ENCODE data around the gene ZNF804A. TPM values are rescaled to one million over a fixed set of nuclear protein-coding genes. Genes with fewer than 3 reads are reported as not detected.
A peak's percentile ranks its signal among the peaks of the same experiment; 100 is the strongest.

Gene ZNF804A
- polyA plus RNA-seq, 3 donors: 0.83 to 3.7 (median 1.8) TPM

- H3K4me3 Mint-ChIP-seq: no peak overlapping the region
- Histone ChIP-seq H3K4me2 (replicated peaks; ENCODE audit: extremely low read depth, low read length, poor library complexity, severe bottlenecking) (no peak overlapping the region), H3K79me2 (ENCODE audit: insufficient read depth, low read length) (no peaks in the 10 kb centered on the region), H3K4me3 (replicated peaks in 1 of 3; ENCODE audit: low read depth in 2 of 3, low read length in 3 of 3) (no peak overlapping the region), H2AFZ (ENCODE audit: insufficient read depth, low read depth, low read length, poor library complexity, severe bottlenecking) (no peak overlapping the region), H3K4me1 (ENCODE audit: control insufficient read depth in 1 of 2, insufficient read depth in 2 of 2, low read length in 2 of 2) (no peaks in the 10 kb centered on the region), H3K9me3 (replicated peaks in 1 of 2; ENCODE audit: control insufficient read depth in 1 of 2, insufficient read depth in 1 of 2, low read length in 2 of 2) (no peaks in the 10 kb centered on the region), H3K9ac (ENCODE audit: insufficient read depth, low read length, poor library complexity, severe bottlenecking) (no peak overlapping the region), H3K36me3 (replicated peaks in 1 of 2; ENCODE audit: control insufficient read depth in 1 of 2, insufficient read depth in 2 of 2, low read length in 2 of 2) (no peaks in the 10 kb centered on the region), H4K20me1 (ENCODE audit: insufficient read depth, low read length) (no peaks in the 10 kb centered on the region), H3K27me3 (ENCODE audit: control insufficient read depth in 2 of 2, insufficient read depth in 2 of 2, low read length in 2 of 2) (no peaks in the 10 kb centered on the region), H3K27ac (ENCODE audit: low read depth in 1 of 2, low read length in 2 of 2) (no peak overlapping the region)
- H3K36me3 Mint-ChIP-seq: no peaks in the 10 kb centered on the region
- H3K27ac Mint-ChIP-seq: no peak overlapping the region
- H3K4me1 Mint-ChIP-seq: peaks cover 7% of the 10 kb centered on the region
- 100% methylated on average over 1 of the region's 3 CpGs for WGBS (ENCODE audit: insufficient coverage)
- H3K27me3 Mint-ChIP-seq (ENCODE audit: low read depth in 3 of 3): no peaks in the 10 kb centered on the region
- intact Hi-C loops (cut with micrococcal nuclease): no loop called here
- DNase-seq: no peak
- H3K9me3 Mint-ChIP-seq: peaks cover 0 to 3% (median 0%) of the 10 kb centered on the region in 7 donors
- TF ChIP-seq CTCF (IDR thresholded peaks at IDR 0.05): no peak
These were observed 185.2 kb downstream of the ZNF804A start for GRCh38 chr2:184783576-184783975.

- Histone ChIP-seq H4K20me1 (ENCODE audit: insufficient read depth, low read length) (no peaks in the 10 kb centered on the region), H2AFZ (ENCODE audit: insufficient read depth, low read depth, low read length, poor library complexity, severe bottlenecking) (no peak overlapping the region), H3K4me1 (ENCODE audit: control insufficient read depth in 1 of 2, insufficient read depth in 2 of 2, low read length in 2 of 2) (no peaks in the 10 kb centered on the region), H3K27ac (ENCODE audit: low read depth in 1 of 2, low read length in 2 of 2) (no peak overlapping the region), H3K36me3 (replicated peaks in 1 of 2; ENCODE audit: control insufficient read depth in 1 of 2, insufficient read depth in 2 of 2, low read length in 2 of 2) (no peaks in the 10 kb centered on the region), H3K9ac (ENCODE audit: insufficient read depth, low read length, poor library complexity, severe bottlenecking) (no peak overlapping the region), H3K79me2 (ENCODE audit: insufficient read depth, low read length) (no peaks in the 10 kb centered on the region), H3K9me3 (replicated peaks in 1 of 2; ENCODE audit: control insufficient read depth in 1 of 2, insufficient read depth in 1 of 2, low read length in 2 of 2) (peaks cover 0 to 2% of the 10 kb centered on the region in 2 donors), H3K4me2 (replicated peaks; ENCODE audit: extremely low read depth, low read length, poor library complexity, severe bottlenecking) (no peak overlapping the region), H3K27me3 (ENCODE audit: control insufficient read depth in 2 of 2, insufficient read depth in 2 of 2, low read length in 2 of 2) (no peaks in the 10 kb centered on the region), H3K4me3 (replicated peaks in 1 of 3; ENCODE audit: low read depth in 2 of 3, low read length in 3 of 3) (no peak overlapping the region)
- H3K27ac Mint-ChIP-seq: peak overlapping the region in 1 of 7 donors; percentile 0
- no peak for TF ChIP-seq CTCF (IDR thresholded peaks at IDR 0.05)
- no peaks in the 10 kb centered on the region for H3K4me1 Mint-ChIP-seq
- peaks cover 0 to 17% (median 11%) of the 10 kb centered on the region in 7 donors for H3K9me3 Mint-ChIP-seq
- no peak for DNase-seq
- WGBS (ENCODE audit: insufficient coverage): no CpG with 5 or more reads among the region's 1 CpG
- no peaks in the 10 kb centered on the region for H3K36me3 Mint-ChIP-seq
- no peak overlapping the region for H3K4me3 Mint-ChIP-seq
- intact Hi-C loops (cut with micrococcal nuclease): no loop called here
- peaks cover 0 to 2% (median 0%) of the 10 kb centered on the region in 3 donors for H3K27me3 Mint-ChIP-seq (ENCODE audit: low read depth in 3 of 3)
These were observed 194.8 kb downstream of the ZNF804A start for GRCh38 chr2:184793176-184793575.

Measured in CD14-positive monocyte (primary cell).